Left lobe of liver (tissue), 2 donors: ENCODE data around the gene ELAC2. TPM values are rescaled to one million over a fixed set of nuclear protein-coding genes. Genes with fewer than 3 reads are reported as not detected.

Experiments used
- ATAC-seq: fragments of 200-7000 bp; cut with Tn5 transposase; one replicate; pipeline ENCODE4 v1.9.1; 2020; ENCODE audit warnings: mild to moderate bottlenecking, moderate library complexity
- DNase-seq: peaks from one replicate; pipeline ENCODE4 v3.0.0-alpha.2; 2020; ENCODE audit warnings: low spot score
- total RNA-seq: library from RNA; stranded (reverse); gene quantifications from one replicate; pipeline ENCODE4 v1.2.1, GENCODE V29; 2021
- donor health status: DM: no; HTN: no; CAD: no; lungs with moderate emphysema.
- donor health status: DM: no; HTN: yes; CAD: no.

The ELAC2 gene
- total RNA-seq, 1 donor from 2014 or later = 30.6 TPM

DNA sequence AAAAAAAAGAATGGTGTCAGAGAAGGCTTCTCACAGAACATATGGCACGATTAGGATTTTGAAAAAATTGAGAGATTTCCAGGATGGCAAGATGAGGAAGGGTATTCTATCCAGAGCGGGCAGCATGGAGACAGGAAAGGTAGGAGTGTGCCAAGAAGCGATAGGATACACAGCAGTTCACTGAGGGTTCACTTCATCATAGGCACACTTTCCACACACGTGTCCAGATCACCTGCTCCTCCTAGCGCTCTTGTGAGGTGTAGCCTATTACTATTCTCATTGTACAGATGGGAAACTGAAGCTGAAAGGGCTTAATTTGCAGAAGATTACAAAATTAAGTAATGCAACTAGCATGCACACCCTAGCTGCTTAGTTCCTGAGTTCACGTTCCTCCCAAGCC, 6.2 kb upstream of the ELAC2 start:
- DNase-seq = no peak

DNA sequence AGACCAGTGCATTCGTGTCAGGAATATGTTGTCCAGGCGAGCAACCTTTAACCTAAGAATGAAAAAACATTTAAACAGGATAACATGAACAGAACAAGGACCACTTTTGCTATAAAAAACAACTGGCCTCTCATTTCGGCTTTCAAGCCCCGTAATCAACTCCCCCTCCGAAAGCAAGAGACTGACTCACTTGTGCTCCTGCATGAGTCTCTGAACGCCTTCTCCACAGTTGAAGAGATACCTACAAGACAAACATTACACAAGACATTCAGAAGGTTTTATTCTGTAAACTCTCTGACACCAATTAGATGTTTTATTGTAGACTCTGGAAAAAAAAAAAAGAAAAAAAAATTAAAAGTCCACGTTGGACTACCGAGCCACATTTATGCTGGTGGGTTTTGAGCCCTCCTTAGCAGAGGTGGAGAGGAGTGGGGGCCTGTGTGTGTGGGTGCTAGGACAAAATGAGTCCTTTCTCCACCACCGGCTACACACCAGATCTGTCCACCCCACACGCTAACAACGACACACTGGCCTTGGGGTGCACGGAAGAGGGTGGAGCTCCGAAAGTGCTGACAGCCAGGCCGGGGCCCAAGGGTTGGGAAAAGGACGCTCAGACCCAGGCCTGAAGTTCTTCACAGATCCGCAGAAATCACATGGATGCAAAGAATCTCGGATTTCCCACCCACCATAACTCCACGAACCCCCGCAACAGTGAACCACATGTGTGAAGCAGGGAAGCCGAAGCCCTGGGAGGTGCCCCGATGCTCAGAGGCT, 759 bp downstream of the ELAC2 start:
- DNase-seq (no peak), ATAC-seq (peak; percentile 8)

More for the DNA sequence above, 6.2 kb upstream of the ELAC2 start:
- peak; percentile 68 for ATAC-seq

DNA sequence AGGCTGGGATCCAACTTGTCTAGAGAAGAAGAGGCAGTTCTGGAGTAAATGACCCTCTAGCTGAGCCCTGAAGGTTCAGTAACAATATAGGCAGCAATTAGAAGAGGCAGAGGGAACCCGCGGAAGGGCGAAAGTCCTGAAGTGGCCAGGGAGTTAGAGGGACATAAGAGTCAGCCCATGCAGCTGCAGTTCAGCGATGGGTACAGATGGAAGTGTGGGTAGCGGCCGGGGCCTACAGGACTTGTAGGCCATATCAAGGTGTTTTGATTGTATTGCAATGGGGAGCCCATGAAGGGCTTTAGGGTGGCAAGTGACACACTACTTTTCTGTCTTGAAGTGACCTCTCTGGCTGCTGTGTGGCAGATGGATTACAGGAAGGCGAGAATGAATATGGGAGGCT, 3.0 kb downstream of the ELAC2 start:
- DNase-seq (no peak), ATAC-seq (no peak)

DNA sequence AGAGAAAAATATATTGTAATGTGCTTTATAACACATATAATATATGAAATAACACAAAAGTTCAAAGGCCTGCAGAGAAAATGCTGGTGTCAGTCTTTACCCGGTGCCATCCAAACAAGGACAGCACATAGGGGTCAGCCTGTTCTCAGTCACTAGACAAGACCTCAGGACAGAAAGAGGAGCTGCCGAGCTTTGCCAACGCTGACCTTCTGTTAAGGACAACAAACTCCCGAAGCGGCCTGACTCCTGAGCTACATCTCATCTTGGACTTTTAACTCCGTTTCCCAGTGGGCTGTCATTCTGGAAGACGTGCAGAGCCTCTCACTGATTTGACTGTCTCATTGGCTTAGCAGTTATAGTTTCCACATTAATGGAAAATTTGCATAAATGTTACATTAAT, 6.9 kb downstream of the ELAC2 start:
- ATAC-seq (no peak), DNase-seq (no peak)

DNA sequence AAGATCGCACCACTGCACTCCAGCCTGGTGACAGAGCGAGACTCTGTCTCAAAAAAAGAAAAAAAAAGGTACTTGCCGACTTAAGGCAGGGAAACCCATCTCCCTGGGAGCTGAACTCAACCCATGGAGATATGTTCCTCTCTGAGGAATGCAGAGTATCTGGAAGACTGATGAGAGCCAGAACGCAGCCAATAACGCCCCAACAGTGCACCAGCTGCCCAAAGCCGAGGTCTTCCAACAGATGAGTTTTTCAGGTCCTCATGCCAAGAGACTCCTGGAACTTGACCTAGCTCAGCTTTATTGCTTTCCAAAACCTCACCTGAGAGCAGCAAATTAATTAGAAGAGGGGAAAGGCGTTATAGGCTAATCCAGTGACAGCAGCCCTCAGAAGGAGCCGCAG, 9.4 kb downstream of the ELAC2 start:
- no peak for DNase-seq
- ATAC-seq = no peak

- DNase-seq = no peak
- no peak for ATAC-seq
Observed at GRCh38 chr17:13005530-13005929, 12.3 kb downstream of the ELAC2 start.

- no peak for DNase-seq
- ATAC-seq = no peak
Observed at GRCh38 chr17:13004336-13004735, 13.5 kb downstream of the ELAC2 start.

DNA sequence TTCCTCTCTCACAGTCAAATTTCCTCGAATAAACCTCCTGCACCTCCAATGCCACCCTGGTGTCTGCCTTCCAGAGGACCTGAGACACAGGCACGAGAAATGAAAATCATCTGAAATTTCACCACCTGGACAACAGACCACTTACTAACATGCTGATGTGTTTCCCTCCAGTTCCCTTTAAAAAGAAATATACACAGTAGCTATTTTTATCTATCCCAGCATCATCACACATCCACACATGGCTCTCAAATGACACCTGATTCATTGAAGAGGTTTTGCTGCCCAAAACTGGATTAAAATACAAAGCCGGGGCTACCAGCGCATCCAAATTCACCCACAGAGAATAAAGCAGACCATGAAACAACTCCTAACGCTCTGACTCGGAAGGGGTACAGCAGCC, 13.9 kb downstream of the ELAC2 start:
- ATAC-seq = no peak
- DNase-seq = no peak

- DNase-seq (no peak), ATAC-seq (peak; percentile 51)
Observed at GRCh38 chr17:13003454-13003851, 14.4 kb downstream of the ELAC2 start.

DNA sequence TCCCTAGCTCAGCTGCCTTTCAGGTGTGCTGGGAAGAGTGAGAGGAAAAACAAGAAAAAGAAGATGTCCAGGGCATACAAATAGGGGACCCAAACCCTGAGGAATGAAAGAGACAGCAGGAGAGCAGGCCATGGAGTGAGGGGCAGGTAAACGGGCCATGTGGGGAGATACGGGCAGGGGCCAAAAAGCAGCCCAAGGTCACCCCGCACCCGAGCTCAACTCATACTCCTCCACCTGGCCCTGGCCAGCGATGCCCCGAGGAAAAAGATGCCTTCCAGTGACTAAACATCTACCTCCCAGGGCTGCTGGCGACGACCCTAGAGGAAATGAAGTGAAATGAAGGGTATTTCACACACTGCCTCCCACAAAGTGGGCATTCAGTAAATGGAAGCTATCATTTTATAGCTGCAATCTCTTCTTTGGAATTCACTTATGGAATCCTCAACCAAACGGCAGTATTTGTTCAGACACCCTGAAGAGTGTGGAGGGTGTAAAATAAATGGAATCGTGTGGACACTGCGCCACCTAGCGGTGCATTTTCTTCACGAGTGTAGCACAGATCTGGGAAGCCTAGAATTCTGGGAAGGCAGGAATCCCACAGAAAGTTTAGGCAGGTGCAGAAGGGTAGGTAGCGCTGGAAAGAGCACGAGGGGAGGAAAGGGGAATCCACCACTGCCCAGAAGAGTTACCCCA, 14.9 kb downstream of the ELAC2 start:
- ATAC-seq (peak; percentile 94), DNase-seq (peak; percentile 73)

DNA sequence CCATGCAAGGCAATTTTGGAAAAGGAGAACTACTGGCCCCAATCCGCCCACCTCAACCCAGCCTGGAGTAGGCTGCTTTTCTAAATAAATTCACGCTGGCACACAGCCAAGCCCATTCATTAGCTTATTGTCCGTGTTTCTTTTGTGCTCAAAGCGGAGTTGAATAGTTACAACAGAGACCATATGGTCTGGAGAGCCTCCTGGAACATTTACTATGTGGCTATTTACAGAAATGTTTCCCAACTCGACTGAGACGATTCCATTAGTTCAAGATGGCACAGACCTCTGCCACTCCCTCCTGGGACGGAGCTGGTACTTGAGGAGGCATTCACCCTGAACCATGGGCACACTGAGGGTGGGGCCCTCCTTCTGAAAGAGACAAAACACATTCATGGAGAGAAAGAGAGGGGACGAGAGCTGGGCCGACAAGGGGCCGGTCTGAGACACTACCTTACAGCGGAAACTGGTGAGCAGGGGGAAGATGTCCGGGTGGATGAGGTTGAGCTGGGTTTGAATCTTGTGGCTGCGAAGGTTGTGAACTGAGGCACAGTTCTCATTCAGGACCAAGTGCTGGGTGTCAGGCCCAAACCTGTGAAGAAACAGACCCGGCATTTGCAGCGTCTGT, 15.7 kb downstream of the ELAC2 start:
- ATAC-seq = no peak
- DNase-seq = no peak

DNA sequence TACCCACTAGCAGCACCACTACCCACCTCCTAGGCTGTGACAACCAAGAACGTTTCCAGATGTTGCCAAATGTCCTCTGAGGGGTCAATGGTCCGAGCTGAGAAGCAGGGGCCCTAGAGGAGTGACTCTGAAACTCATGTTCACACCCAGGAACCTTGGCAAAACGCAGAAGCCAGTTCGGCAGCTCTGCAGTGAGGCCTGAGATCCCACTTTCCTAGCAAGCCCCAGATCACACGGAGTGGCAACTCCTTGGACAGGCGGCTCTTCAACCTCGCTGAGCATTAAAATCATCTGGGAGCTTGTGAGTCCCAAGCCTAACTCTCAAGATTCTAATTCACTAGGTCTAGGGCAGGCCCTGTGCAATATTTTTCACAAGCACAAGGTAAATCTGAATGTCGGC, 17.3 kb downstream of the ELAC2 start:
- ATAC-seq (no peak), DNase-seq (no peak)

DNA sequence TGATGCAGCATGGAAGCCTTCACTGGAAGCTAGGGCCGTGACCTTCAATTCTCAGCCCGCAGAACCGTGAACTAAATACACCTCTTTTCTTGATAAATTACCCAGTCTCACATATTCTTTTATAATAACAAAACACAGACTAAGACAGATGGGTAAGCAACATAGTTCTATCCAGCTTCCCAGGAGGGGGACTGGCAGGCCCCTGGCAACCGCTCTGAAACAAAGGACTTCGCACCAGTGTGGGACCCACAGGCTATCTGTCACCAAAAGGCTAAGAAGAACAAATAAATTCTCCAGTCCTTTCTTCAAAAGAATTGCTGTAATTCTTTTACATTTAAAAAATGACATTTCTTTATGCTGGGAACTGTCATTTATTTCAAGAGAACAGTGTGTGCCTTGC, 19.0 kb downstream of the ELAC2 start:
- no peak for ATAC-seq
- DNase-seq = no peak

- DNase-seq = no peak
Observed at GRCh38 chr17:12998461-12998860, 19.4 kb downstream of the ELAC2 start.

GRCh38 chr17:12996941-12997340, 20.9 kb downstream of the ELAC2 start:
- DNase-seq = no peak

More at GRCh38 chr17:12998461-12998860, 19.4 kb downstream of the ELAC2 start:
- no peak for ATAC-seq

GRCh38 chr17:12996357-12996756, 21.5 kb downstream of the ELAC2 start:
- DNase-seq (no peak), ATAC-seq (no peak)

More at GRCh38 chr17:12996941-12997340, 20.9 kb downstream of the ELAC2 start:
- no peak for ATAC-seq

GRCh38 chr17:12995896-12996295, 21.9 kb downstream of the ELAC2 start:
- ATAC-seq (no peak), DNase-seq (no peak)

DNA sequence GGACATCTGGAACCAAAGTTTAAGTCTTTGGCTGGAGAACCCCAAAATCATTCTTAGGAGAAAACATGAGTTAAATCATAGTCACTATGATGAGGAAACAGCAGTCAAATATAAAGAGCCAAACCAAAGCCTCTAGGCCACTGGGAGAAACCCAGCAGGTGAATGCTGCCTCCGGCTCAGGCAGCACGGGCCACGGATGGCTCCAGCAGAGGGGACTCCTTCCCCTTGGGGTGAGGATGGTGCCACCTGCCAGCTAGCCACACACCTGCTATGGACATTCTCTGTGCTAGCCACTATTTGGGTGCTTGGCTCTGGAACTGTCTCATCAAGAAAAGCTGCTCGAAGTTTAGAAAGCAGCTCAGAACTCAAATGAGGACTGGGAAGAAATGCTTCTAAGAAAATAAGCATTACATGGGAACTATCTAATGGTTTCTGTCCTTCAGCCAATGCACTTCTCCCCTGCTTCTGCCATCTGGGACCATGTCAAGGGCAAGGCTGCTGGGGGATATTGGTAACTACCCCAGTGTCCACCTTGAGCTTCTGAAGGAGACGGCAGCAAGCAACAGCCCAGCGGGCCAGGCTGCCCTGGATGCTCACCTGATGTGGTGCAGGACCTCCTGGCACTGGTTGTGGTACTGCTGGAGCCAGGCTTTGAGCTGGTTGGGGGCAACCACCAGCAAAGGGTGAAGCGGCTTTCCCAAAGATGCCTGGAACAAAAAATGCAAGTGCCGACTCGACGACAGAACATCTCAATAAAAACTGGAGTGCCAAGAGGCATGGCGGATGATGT, 22.5 kb downstream of the ELAC2 start:
- ATAC-seq = no peak
- DNase-seq = no peak

- no peak for ATAC-seq
- no peak for DNase-seq
Observed at GRCh38 chr17:12994341-12995074, 23.3 kb downstream of the ELAC2 start.

GRCh38 chr17:12993631-12994030, 24.2 kb downstream of the ELAC2 start:
- ATAC-seq (no peak), DNase-seq (no peak)
